HG03442 (cell line): Measurements from ENCODE around the gene TMEM175.
"Not testable (repeated sequence)": the region's sequence is repeated elsewhere in the genome, so short reads cannot be mapped to it uniquely, and the experiment has no call there.

Source experiments
- ATAC-seq: cut with Tn5 transposase; IDR thresholded peaks from one replicate; pipeline ENCODE4 v1.9.1; 2021; ENCODE audit warnings: mild to moderate bottlenecking, moderate library complexity; ENCODE audit not compliant: unreplicated experiment

The TMEM175 gene

DNA sequence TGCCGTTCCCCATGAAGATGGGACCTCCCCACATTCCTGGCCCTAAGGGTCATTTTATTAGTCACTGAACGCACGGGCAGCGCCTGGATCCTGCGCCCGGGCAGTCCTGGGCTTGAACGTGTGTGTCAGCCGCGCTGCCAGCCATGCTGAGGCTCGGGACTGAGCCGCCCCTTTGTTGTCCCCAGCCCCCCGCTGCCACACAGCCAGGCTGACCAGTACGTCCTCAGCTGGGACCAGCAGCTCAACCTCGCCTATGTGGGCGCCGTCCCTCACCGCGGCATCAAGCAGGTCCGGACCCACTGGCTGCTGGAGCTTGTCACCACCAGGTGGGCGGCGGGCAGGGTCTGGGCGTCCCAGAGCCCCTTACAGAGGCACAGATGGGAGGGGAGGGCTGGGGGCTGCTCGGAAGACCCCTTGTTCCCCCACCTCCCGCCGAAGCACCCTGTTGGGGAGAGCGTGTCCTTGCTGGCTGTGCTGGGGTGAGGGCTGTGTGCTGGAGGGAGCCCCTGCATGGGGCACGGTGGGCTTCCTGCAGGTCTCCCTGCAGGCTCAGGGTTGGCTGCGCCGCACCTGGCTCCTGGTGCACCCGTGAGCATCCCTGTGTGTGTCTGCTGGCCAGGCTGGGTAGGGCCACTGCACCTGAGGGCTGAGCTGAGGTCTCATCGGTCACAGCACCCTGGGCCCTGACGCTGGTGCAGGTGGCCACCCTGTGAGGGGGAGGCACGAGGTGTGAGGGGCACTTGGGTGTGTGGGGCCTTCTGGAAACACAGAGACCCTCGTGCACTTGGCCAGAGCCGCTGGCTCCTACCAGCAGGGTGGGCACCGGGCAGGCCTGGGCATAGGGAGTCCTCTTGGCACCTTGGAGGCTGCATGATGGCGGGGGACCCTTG is 55.6 kb downstream of the TMEM175 start:
- no peak for ATAC-seq

DNA sequence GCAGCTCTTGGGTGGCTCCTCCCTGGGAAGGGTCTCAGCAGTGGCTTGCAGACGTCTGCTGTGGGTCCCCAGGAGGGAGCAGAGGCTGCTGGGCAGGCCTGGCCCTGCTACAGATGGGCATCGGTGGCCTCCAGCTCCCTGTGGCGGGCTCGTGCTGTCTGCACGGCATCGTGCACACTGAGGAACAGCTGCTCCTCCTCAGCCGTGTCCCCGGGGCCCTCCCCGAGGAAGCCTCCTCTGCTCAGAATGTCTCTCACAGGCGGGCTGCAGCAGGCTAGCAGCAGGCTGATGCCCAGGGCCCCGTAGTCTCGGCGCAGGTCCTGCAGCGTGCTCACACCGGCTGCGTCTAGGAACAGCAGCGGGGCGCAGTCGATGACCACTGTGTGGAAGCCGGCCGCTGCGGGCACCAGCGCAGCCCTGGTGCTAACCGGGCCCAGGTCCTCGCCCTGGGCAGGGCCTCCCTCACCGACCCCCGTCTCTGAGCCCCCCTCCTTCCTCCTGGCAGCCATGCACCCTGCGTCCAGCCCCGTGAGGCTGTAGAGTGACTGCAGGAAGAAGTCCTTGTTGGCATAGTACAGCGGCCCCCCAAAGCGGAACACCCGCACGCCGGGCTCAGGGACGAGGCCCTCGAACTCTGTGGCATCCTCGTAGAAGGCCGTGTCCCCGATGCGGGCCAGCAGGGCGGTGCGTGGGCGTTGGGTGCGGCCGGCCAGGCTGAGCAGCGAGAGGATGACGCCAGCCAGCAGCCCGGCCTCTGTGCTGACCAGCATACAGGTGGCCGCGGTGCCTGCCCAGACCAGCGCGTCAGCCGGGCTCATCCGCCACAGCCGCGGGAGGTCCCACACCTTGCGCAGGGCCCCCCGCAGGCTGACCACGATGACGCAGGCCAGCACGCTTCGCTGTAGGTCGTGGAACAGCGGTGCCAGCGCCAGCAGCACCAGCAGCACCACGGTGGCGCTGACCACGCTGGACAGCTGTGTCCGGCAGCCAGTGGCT is 56.8 kb downstream of the TMEM175 start:
- ATAC-seq = no peak

DNA sequence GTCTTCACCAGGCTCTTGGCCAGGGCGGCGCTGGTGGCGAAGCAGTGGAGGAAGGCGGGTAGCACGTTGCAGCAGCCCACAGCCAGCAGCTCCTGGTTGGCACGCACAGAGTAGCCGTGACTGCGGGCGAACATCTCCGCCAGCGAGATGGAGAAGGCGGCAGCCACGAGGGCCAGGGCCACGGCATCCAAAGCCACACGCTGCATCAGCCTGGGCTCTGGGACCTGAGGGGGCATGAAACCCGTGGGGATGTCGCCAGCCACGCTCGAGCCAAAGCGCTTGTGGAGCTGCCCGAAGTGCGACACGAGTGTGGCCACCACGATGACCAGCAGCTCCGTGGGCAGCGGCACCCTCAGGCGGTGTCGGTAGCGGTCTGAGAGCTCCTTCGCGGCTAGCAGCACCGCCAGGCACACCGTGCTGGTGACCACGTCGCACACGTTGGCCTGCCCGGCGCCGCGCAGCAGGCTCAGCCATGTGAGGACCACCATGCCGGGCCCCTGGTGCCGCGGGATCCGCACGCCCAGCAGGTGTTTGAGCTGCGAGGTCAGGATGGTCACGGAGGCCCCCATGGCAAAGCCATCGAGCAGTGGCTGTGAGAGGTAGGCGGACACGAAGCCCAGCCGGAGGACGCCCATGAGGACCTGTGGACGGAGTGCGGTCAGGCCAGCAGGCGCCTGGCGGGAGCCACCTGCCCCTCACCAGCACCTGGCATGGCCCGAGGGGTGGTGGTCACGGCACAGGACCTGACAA is 57.6 kb downstream of the TMEM175 start:
- ATAC-seq = no peak

DNA sequence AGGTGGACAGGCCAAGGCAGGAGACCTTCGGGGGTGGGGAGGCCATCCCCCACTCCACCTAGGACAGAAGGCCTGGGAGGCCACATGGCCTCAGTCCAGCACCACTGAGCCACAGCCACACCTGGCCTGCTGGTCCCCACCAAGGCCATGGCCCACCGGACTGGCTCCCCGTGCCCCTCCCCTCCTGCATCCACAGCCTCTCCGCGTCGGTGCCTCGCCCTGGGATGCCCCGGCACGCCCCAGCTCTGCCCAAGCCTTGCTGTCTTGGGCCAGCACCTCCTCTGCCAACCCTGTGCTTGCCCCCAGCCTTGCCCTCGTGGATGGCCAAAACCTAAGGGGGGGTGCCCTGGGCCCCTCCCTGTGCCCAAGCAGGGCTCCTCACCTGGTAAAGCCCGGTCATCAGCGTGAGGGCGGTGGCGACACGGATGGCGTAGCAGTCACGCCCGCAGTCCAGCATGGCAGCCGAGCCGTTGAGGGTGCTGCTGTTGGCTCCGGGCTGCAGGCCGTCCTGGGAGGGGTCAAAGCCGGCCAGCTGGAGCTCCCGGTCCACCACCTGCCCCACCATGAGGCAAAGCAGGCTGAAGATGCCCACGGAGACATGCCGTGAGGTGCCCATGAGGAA is 58.6 kb downstream of the TMEM175 start:
- ATAC-seq = no peak

DNA sequence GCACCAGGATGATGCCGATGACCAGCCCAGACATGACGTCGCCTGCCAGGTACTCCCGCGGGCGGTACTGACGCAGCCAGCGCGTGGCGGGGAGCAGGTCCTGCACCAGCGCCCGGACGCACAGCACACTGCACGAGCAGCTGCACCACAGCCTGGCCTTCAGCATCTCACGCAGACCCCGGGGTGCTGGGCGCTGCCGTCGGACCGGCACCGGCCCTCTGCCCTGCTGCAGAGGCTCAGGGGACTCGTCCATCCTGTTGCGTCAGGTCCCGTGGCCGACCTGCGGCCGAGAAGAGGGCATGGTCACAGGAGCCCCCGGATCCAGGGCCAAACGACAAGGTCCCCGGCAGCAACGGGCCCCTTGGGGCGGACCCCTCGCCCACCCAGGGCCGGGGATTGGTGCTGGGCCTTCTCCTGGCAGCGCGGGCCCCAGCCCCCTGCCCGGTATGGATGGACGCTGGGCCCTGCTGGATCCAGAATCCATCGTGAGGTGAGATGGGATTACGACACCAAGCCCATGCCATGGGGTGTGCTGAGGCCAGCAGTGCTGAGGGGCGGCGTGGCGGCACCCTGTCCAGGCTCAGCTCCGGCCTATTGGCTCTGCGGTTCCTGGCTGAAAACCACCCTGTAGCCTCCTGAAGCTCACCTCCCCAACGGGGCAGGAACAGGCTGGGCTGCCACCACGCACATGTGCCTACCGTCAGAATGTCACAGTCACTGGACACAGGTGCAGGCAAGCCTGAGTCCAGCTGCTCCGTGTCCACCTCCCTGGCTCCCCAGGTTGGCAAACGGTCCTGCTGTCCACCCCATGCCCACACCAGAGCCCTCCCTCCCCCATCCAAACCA is 59.4 kb downstream of the TMEM175 start:
- ATAC-seq = no peak

DNA sequence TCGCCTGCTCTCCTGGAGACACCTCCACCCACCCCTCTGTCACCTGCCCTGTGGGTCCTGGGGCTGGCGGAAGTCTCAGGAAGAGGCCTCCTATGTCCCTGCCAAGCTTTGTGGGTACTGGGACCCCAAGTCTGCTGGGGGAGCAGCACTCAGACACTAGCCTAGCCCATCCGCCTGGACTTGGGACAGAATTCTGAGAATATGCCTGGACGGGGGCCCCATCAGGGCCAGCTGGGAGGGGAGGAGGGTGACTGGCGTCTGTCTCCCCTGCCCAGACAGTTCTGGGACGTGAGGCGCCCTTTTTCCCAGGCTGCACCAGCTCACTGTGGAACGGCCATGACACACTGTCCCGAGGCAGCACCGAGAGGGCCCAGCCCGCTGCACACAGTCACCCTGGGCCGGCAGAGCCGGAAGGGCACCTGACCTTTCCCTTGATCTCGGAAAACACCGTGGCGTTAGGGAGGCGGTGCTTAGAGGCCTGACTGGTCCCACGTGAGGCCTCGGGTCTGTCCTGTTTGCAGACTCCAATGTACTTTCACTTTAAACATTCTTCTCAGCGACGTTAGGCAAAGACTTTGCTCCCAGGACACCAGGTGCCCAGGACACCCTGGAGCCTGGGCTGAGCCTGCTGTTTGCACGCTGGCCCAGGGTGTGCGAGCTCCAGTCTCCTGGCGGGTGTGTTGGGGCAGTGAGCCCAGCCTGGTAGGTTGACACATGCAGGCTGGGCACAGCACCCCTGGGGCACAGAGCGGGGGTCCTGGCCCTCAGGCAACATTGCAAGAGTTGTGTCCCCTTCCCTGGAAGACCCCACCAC is 60.2 kb downstream of the TMEM175 start:
- no peak for ATAC-seq

DNA sequence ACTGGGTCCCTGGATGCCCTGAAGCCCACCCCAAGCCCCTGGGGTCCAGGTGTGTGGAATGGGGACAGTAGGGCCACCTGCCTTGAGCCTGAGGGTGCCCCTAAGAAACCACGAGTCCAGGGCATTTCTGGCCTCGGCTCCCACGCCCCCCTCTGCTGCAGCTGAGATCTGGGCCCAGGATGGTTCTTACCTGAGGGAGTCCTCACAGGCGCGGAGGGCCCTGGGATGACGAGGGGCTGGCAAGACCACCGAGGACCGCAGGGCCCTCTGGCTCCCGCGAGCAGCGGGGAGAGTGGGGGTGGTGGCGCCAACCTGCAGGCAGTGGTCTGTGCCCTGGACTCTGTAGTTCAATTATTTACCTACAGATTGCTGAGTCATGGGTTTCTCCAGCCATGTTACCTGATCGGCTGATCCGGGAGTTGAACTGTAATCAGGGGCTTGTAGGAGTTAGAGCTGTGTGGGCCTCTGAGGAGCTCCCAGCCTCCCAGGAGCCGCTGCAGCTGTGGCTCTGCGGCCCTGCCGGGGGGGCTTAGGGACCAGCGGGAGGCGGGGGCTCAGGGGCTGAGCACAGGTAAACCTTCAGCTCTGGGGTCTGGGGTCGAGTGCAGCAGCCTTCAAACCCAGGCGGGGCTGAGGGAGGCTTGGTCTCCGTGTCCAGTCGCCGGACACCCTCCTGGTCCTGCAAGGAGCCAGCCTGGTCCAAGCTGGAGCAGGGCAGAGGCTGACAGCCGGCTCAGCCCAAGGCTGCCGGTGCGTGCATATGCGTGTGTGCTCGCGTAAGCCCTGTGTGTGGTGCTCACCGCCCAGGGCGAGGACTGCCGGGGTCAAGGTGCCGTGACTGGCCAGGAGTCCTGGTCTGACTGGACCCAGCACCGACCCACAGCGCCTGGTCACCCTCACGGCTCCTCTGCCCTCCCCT is 61.1 kb downstream of the TMEM175 start, which contains the start of gene SLC26A1:
Gene SLC26A1, minus strand, starts transcription at position 294 of the 919 bp plus-strand sequence. CDS start 1,701 bp downstream, outside the sequence.
- ATAC-seq = no peak

DNA sequence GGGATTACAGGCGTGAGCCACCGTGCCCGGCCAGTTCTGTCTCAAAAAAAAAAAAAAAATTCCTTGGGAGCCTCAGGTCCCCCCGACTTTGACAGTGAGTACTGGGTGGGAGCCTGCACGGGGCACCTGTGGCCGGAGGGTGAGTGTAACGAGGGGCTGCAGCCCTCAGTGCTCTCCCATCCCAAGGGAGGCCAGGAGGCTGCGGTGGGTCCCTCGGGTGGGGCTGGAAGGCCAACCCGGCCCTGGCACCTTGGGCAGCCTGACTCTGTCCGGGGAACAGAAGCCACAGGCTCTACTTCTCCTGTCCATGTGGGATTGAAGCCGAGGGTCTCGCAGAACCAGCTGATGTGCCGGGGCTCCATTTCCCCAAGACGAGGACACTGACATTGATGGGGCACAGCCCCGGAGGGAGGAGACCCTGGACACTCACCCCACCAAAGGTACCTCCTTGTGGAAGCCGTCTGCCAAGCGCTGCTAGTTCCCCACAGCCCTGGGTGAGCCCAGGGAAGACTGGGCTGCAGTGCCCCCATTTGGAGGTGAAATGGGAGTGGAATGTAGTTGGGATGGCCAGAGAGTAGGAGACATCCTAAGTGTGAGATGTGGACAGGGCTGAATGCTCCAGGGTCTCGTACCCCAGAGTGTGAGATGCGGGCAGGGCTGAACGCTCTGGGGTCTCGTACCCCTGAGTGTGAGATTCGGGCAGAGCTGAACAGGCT is 63.2 kb downstream of the TMEM175 start:
- no peak for ATAC-seq

DNA sequence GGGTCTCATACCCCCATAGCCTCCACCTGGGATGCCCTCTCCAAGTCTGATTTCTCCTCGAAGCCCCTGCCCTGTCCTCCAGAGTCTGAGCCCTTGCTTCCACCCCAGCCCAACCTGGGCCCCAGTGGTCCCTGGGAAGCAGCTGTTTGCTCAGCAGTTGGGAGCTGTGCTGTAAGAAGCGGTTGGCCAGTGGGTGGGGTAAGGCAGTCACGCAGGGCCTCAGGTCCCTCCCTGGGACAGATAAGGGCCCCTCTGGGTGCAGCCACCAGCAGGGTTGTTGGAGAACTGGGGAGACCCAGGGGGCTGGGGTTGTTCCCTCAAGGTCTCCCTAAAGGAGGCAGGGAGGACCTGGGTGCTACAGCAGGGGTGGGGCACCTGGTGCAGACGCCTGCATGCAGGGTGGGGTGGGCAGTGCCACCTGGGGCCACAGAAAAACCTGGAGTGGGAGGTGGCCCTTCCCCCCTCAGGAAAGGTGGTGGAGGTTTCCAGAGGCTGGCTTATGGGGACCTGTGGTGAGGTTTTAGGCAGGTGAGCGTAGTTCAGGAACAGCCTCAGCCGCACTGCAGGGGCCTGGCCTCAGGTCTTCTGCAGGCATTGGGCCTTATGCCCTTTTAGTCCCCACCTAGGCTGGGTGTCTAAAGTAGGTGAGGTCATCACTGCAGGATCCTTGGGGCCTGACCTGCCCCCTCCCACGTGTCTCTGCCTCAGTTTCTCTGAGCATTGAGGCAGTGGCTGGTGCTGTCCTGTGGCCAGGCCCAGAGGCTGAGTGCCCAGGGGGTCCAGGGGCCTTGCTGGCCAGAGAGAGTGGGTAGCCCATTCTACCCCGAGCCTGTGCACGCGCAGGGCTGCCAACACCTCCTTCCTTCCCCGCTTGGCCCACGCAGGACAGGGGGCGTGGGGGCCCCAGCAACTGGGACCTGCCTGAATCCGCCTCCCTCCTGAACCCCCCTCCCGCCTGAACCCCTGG is 64.1 kb downstream of the TMEM175 start:
- no peak for ATAC-seq

DNA sequence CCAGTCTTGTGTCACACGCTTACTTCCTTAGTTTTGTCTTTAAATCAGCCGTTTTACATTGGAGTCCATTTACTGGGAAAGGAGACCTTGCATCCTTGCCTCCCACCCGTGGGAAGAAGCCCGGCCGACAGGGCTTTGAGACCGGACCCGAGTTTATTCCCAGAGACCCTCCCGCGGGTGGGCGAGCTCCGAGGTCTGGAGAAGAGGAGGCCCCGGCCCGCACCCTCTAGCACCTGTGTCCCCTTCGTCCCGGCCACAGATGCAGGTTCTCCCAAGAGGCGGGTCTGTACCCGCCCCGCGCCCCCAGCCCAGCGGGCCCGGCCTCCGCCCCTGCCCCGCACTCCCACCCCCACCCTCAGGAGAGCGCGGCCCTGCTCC is 64.7 kb downstream of the TMEM175 start:
- no peak for ATAC-seq

DNA sequence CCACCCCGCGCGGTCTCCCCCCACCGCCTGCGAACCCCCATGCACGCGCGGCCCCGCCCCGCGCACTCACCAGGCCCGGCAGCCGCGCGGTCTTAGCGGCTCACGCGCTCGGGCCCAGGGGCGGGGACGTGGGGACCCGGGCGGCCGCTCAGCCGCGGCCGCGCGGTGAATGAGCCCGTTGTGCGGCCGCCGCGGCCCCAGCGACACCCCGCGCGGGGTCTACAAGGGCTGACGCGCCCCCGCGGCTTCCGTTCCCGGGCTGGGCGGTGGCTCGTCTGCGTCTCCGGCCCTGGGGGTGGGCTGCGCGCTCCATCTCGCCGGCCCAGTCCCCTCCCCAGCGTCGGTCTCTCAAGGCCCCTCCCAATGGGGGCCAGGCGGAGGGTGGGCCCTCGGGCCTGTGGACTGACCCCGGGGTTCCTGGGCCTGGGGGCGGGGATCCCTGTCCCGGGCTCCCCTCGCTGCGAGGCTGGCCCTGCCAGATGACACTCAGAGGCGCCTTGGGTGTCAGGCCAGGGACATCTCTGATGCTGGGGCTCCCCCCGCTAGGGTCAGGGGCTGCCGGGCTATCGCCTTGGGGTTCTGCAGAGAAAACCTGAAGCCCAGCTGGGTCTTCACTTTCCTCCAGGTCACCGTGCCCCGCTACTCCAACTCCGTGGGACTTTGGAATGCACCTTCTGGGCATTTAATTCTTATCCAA is 65.3 kb downstream of the TMEM175 start:
- ATAC-seq = no peak

DNA sequence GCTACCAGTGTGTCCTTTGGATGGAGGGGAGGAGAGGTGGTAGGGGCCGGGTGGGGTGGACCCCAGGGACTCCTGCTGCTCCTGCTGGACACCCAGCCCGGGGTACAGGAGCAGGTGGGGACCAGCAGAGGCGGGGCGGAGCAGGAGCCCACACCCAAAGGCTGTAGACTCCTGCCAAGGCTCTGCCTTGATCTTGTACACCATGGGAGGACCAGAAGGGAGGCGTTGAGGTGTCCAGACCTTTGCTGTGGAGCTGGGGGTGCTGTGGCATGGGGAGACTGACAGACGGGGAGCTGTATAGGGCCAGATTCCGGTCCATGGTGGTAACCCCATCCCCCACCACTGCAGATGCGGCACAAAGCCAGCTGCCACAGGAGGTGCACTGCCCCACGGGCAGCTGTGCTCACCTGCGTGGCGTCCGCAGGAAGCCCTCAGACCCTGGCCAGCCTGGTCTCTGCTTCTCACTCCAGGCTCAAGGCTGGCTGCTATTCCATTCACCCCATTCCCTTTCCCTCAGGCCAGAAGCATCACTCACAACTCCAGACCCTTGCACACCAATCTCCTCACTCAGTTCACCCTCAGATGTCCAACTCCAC is 65.9 kb downstream of the TMEM175 start:
- no peak for ATAC-seq

DNA sequence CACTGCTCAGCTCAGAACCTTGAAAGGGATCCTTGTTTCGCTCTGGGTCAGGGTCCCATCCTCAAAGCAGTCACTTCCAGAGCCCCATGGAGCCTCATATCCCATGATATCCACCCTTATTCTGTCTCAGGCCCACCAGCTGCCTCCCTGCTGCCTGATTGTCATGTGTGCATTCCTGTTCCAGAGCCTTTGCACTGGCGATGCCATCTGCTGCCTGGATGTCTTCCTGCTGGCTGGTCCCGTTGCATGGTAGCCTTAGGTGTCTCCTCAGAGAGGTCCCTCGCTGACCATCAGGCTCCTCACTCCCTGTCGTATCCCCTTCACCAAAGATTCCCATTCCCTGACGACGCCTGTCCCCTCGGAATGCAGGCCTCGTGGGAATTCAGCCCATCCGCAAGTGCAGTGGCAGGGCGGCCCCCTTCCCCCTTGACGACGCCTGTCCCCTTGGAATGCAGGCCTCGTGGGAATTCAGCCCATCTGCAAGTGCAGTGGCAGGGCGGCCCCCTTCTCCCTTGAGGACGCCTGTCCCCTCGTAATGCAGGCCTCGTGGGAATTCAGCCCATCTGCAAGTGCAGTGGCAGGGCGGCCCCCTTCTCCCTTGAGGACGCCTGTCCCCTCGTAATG is 67.1 kb downstream of the TMEM175 start:
- not testable (repeated sequence) for ATAC-seq

DNA sequence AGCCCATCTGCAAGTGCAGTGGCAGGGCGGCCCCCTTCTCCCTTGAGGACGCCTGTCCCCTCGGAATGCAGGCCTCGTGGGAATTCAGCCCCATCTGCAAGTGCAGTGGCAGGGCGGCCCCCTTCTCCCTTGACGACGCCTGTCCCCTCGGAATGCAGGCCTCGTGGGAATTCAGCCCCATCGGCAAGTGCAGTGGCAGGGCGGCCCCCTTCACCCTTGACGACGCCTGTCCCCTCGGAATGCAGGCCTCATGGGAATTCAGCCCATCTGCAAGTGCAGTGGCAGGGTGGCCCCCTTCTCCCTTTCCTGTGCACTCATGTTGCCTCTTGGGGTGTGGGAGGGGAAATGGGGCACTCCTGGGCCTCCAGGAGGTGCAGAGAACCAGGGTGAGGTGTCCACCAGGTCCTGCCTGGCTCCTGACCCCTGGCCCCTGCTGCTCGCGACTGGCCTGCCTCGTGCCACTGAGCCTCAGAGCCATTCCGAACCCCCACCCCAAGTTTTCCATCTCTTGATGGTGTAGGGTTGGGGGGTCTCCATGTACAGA is 67.7 kb downstream of the TMEM175 start:
- no peak for ATAC-seq
